ENCODE data around the gene SMYD3.
"Not testable (repeated sequence)": the region's sequence is repeated elsewhere in the genome, so short reads cannot be mapped to it uniquely, and the experiment has no call there.

Gene SMYD3

DNA sequence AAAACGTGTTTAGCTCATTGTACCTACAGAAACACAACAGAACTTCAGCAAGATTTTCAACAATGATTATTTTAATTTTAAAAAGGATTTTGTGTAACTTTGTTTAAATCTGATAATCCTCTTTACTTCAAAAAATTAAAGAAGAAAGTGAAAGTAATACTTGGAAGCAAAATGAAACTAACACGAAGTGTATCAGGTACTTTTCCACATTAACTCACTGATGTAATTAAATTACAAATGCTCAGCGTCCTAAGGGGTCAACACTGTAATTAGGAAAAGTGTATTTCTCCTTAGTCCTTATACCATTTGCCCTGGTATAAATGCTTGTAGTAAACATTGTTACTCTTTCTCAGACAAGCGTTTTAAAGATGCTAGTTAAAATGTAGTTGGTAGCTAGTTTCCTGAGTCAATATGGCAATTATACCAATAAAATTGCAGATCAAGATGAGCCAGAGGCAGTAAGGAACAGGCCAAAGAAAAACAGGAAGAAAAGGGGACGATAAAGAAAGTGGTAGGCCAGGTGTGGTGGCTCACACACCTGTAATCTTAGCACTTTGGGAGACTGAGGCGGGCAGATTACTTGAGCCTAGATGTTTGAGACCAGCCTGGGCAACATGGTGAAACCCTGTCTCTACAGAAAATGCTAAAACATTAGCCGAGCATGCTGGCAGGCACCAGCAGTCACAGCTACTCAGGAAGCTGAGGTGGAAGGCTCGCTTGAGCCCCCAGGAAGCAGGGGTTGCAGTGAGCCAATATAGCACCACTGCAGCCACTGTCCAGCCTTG is 553.0 kb downstream of the SMYD3 start:
- TF ChIP-seq, protein P1, sequence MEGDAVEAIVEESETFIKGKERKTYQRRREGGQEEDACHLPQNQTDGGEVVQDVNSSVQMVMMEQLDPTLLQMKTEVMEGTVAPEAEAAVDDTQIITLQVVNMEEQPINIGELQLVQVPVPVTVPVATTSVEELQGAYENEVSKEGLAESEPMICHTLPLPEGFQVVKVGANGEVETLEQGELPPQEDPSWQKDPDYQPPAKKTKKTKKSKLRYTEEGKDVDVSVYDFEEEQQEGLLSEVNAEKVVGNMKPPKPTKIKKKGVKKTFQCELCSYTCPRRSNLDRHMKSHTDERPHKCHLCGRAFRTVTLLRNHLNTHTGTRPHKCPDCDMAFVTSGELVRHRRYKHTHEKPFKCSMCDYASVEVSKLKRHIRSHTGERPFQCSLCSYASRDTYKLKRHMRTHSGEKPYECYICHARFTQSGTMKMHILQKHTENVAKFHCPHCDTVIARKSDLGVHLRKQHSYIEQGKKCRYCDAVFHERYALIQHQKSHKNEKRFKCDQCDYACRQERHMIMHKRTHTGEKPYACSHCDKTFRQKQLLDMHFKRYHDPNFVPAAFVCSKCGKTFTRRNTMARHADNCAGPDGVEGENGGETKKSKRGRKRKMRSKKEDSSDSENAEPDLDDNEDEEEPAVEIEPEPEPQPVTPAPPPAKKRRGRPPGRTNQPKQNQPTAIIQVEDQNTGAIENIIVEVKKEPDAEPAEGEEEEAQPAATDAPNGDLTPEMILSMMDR (IDR thresholded peaks at IDR 0.05; ENCODE audit: borderline replicate concordance, insufficient read depth, low read depth, low read length): no peak
- peak overlapping the region; percentile 32 for H3K4me3 ChIP-seq (ENCODE audit: low read depth, low read length)

GRCh38 chr1:245952383-245953026 is 554.6 kb downstream of the SMYD3 start:
- TF ChIP-seq, protein P1 (IDR thresholded peaks at IDR 0.05; ENCODE audit: borderline replicate concordance, insufficient read depth, low read depth, low read length): no peak
- H3K4me3 ChIP-seq (ENCODE audit: low read depth, low read length): no peak overlapping the region

GRCh38 chr1:245948786-245949185 is 558.3 kb downstream of the SMYD3 start:
- TF ChIP-seq, protein P1 (IDR thresholded peaks at IDR 0.05; ENCODE audit: borderline replicate concordance, insufficient read depth, low read depth, low read length): no peak
- no peak overlapping the region for H3K4me3 ChIP-seq (ENCODE audit: low read depth, low read length)

GRCh38 chr1:245946905-245947304 is 560.2 kb downstream of the SMYD3 start:
- TF ChIP-seq, protein P1 (IDR thresholded peaks at IDR 0.05; ENCODE audit: borderline replicate concordance, insufficient read depth, low read depth, low read length): no peak
- H3K4me3 ChIP-seq (ENCODE audit: low read depth, low read length): no peak overlapping the region

DNA sequence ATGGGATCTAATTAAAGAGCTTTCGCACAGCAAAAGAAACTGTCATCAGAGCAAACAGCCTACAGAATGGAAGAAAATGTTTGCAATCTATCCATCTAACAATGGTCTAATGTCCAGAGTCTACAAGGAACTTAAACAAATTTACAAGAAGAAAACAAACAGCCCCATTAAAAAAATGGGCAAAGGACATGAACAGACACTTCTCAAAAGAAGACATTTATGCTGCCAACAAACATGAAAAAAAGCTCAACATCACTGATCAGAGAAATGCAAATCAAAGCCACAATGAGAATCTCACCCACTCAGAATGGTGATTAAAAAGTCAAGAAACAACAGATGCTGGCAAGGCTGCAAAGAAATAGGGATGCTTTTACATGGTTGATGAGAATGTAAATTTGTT is 561.9 kb downstream of the SMYD3 start:
- H3K4me3 ChIP-seq (ENCODE audit: low read depth, low read length): not testable (repeated sequence)

DNA sequence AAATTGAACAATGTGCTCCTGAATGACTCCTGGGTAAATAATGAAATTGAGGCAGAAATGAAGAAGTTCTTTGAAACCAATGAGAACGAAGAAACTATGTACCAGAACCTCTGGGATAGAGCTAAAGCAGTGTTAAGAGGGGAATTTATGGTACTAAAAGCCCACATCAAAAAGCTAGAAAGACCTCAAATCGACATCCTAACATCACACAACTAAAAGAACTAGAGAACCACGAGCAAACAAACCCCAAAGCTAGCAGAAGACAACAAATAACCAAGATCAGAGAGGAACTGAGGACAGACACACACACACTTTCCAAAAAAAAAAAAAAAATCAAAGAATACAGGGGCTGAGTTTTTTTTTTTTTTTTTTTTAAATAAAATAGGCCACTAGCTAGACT is 564.2 kb downstream of the SMYD3 start:
- TF ChIP-seq, protein P1 (IDR thresholded peaks at IDR 0.05; ENCODE audit: borderline replicate concordance, insufficient read depth, low read depth, low read length): no peak

DNA sequence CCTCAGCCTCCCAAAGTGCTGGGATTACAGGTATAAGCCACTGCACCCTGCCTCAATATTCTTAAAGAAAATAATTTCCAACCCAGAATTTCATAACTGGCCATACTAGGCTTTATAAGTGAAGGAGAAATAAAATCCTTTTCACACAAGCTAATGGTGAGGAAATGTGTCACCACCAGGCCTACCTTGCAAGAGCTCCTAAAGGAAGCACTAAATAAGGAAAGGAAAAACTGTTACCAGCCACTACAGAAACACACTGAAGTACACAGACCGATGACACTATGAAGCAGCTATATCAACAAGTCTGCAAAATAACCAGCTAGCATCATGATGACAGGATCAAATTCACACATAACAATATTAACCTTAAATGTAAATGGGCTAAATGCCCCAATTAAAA is 565.3 kb downstream of the SMYD3 start:
- not testable (repeated sequence) for H3K4me3 ChIP-seq (ENCODE audit: low read depth, low read length)

More for the DNA sequence above, 564.2 kb downstream of the SMYD3 start:
- no peak overlapping the region for H3K4me3 ChIP-seq (ENCODE audit: low read depth, low read length)

DNA sequence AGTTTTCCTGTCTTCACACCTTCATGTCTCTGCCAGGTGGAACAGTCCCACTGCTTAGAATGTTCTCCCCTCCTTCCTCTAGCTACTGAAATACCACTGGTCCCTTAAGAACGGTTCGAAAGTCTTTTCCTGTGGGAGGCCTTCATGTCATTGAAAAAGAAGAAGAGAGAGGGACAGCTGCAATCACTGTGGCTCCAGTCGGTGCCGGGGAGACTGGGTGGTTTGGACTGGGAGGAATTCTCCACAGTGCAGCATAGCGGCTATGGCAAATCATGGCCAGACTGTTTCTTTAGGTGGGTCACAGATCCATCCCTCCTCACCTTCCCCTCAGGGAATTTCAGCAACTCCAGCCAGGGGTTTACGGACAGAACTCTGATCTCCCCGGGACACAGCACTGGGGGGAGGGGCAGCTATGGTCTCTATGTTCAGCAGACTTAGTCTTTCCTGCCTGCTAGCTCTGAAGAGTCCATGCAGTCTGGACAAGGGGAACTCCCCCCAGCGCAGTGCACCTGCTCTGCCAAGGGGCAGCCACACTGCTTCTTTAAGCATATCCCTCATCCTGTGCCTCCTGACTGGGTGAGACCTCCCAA is 567.2 kb downstream of the SMYD3 start:
- TF ChIP-seq, protein P1 (IDR thresholded peaks at IDR 0.05; ENCODE audit: borderline replicate concordance, insufficient read depth, low read depth, low read length): no peak
- H3K4me3 ChIP-seq (ENCODE audit: low read depth, low read length): no peak overlapping the region
